ENCODE measurements around the gene NFASC. TPM values are rescaled to one million over a fixed set of nuclear protein-coding genes. Genes with fewer than 3 reads are reported as not detected.

Gene NFASC
- total RNA-seq, 2 experiments from 2014 or later: not detected

DNA sequence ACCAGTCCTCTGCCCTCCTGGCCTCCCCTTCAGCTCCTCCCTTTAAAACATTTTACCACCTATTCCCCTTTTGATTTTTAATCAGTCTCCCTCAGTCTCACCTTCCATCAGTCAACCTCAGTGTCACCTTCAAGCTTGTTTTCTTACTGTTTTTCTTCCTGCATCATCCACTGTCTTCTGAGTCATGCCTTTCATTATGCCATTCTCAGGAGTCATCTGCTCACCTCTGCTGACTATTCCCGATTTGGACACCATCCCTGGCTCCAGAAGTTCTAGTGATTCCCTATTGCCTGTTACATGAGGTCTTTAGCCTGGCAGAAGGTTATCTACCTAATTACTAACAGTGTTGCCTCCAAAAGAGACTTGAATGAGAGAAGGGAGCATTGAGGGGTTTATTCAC is 23.9 kb downstream of the NFASC start:
- no peak for TF ChIP-seq CTCF (conservative IDR thresholded peaks at IDR 0.05; ENCODE audit: low read length)
- TF ChIP-seq EZH2phosphoT487 (IDR thresholded peaks at IDR 0.05; ENCODE audit: borderline replicate concordance, low read depth, low read length): no peak
- BruUV-seq (replicated peaks): no TSS peak
- Histone ChIP-seq H2AFZ (ENCODE audit: low read length) (no peak overlapping the region), H3K36me3 (ENCODE audit: insufficient read depth, low read length) (no peaks in the 10 kb centered on the region), H3K4me1 (ENCODE audit: insufficient read depth, low read length, poor library complexity, severe bottlenecking) (no peaks in the 10 kb centered on the region), H3K4me2 (ENCODE audit: low read length) (no peak overlapping the region), H3K27ac (ENCODE audit: low read depth, low read length, poor library complexity, severe bottlenecking) (no peak overlapping the region), H3K79me2 (ENCODE audit: insufficient read depth, low read depth, low read length) (no peaks in the 10 kb centered on the region), H4K20me1 (ENCODE audit: insufficient read depth, low read length) (no peaks in the 10 kb centered on the region), H3K9me3 (ENCODE audit: low read length) (no peaks in the 10 kb centered on the region), H3K9me2 (ENCODE audit: insufficient read depth, low read length) (no peaks in the 10 kb centered on the region), H3K4me3 (ENCODE audit: low read depth, low read length, poor library complexity, severe bottlenecking) (no peak overlapping the region)
- POLR2A ChIA-PET: no interaction called here
- intact Hi-C loops (cut with micrococcal nuclease; ENCODE audit: unreplicated experiment): no loop called here
- CTCF ChIA-PET (ENCODE audit: unreplicated experiment): no interaction called here
- no peak for DNase-seq (ENCODE audit: low spot score)

- DNase-seq (ENCODE audit: low spot score): no peak
- no peak for TF ChIP-seq EZH2phosphoT487 (IDR thresholded peaks at IDR 0.05; ENCODE audit: borderline replicate concordance, low read depth, low read length)
- no peak for TF ChIP-seq CTCF (conservative IDR thresholded peaks at IDR 0.05; ENCODE audit: low read length)
- no peaks in the 10 kb centered on the region for H3K4me1 ChIP-seq (ENCODE audit: insufficient read depth, low read length, poor library complexity, severe bottlenecking)
- H3K4me3 ChIP-seq (ENCODE audit: low read depth, low read length, poor library complexity, severe bottlenecking): no peak overlapping the region
- BruUV-seq (replicated peaks): no TSS peak
- H3K36me3 ChIP-seq (ENCODE audit: insufficient read depth, low read length): no peaks in the 10 kb centered on the region
- no peaks in the 10 kb centered on the region for H3K79me2 ChIP-seq (ENCODE audit: insufficient read depth, low read depth, low read length)
- H3K9me2 ChIP-seq (ENCODE audit: insufficient read depth, low read length): no peaks in the 10 kb centered on the region
- no peaks in the 10 kb centered on the region for H4K20me1 ChIP-seq (ENCODE audit: insufficient read depth, low read length)
- intact Hi-C loops (cut with micrococcal nuclease; ENCODE audit: unreplicated experiment): no loop called here
- no peak overlapping the region for H2AFZ ChIP-seq (ENCODE audit: low read length)
- no peak overlapping the region for H3K4me2 ChIP-seq (ENCODE audit: low read length)
- CTCF ChIA-PET (ENCODE audit: unreplicated experiment): no interaction called here
- no peaks in the 10 kb centered on the region for H3K9me3 ChIP-seq (ENCODE audit: low read length)
- no peak overlapping the region for H3K27ac ChIP-seq (ENCODE audit: low read depth, low read length, poor library complexity, severe bottlenecking)
- POLR2A ChIA-PET: interaction anchor here (0.6 kb wide), 1 partner anchor 307 kb away, joined by 4 read pairs; no protein-coding TSS in a partner anchor
These were observed 25.4 kb downstream of the NFASC start for GRCh38 chr1:204896023-204896422.

GRCh38 chr1:204896787-204897469 is 26.3 kb downstream of the NFASC start:
- intact Hi-C loops (cut with micrococcal nuclease; ENCODE audit: unreplicated experiment): no loop called here
- Histone ChIP-seq H3K4me3 (ENCODE audit: low read depth, low read length, poor library complexity, severe bottlenecking) (no peak overlapping the region), H3K4me2 (ENCODE audit: low read length) (no peak overlapping the region), H3K36me3 (ENCODE audit: insufficient read depth, low read length) (no peaks in the 10 kb centered on the region), H3K79me2 (ENCODE audit: insufficient read depth, low read depth, low read length) (no peaks in the 10 kb centered on the region), H3K4me1 (ENCODE audit: insufficient read depth, low read length, poor library complexity, severe bottlenecking) (no peaks in the 10 kb centered on the region), H3K9me3 (ENCODE audit: low read length) (no peaks in the 10 kb centered on the region), H3K27ac (ENCODE audit: low read depth, low read length, poor library complexity, severe bottlenecking) (no peak overlapping the region), H3K9me2 (ENCODE audit: insufficient read depth, low read length) (no peaks in the 10 kb centered on the region), H2AFZ (ENCODE audit: low read length) (no peak overlapping the region), H4K20me1 (ENCODE audit: insufficient read depth, low read length) (no peaks in the 10 kb centered on the region)
- ChIA-PET POLR2A (interaction anchor here (0.7 kb wide), 1 partner anchor 16 kb away, joined by 3 read pairs; no protein-coding TSS in a partner anchor), CTCF (ENCODE audit: unreplicated experiment) (no interaction called here)
- TF ChIP-seq CTCF (conservative IDR thresholded peaks at IDR 0.05; ENCODE audit: low read length) (no peak), EZH2phosphoT487 (IDR thresholded peaks at IDR 0.05; ENCODE audit: borderline replicate concordance, low read depth, low read length) (no peak)
- BruUV-seq (replicated peaks): no TSS peak
- no peak for DNase-seq (ENCODE audit: low spot score)
